Progenitor cell of endocrine pancreas (in vitro differentiated cells): Measurements from ENCODE around the gene MAML3. TPM values are rescaled to one million over a fixed set of nuclear protein-coding genes. Genes with fewer than 3 reads are reported as not detected.

ENCODE experiments used
- DNase-seq: peaks from one replicate; pipeline ENCODE4 v3.0.0; 2021; ENCODE audit warnings: low spot score; ENCODE audit not compliant: unreplicated experiment
- H3K27ac Mint-ChIP-seq: 2 replicates; pipeline ENCODE4 v1.8.0; 2021; ENCODE audit warnings: mild to moderate bottlenecking, moderate library complexity, mixed read lengths
- H3K27me3 Mint-ChIP-seq: 2 replicates; pipeline ENCODE4 v1.8.0; 2021; ENCODE audit warnings: mixed read lengths
- H3K36me3 Mint-ChIP-seq: 2 replicates; pipeline ENCODE4 v1.8.0; 2022; ENCODE audit warnings: mixed read lengths; ENCODE audit not compliant: insufficient read depth
- H3K4me1 Mint-ChIP-seq: 2 replicates; pipeline ENCODE4 v1.8.0; 2021; ENCODE audit warnings: low read depth, mixed read lengths
- H3K4me3 Mint-ChIP-seq: 2 replicates; pipeline ENCODE4 v1.8.0; 2021; ENCODE audit warnings: low read depth, mild to moderate bottlenecking, moderate library complexity, mixed read lengths
- H3K9me3 Mint-ChIP-seq: 2 replicates; pipeline ENCODE4 v1.8.0; 2021; ENCODE audit warnings: low read depth, mixed read lengths
- CTCF ChIP-seq: fragments of 200-600 bp; sonication (generic); IDR thresholded peaks from one replicate; pipeline ENCODE4 v1.5.0; 2021; ENCODE audit warnings: antibody characterized with exemption, mild to moderate bottlenecking; ENCODE audit not compliant: unreplicated experiment
- total RNA-seq: library from RNA; stranded (reverse); gene quantifications from 2 replicates; pipeline ENCODE4 v1.2.1, GENCODE V29; 2021

The MAML3 gene
- total RNA-seq, 1 donor from 2014 or later = 48.5 TPM

GRCh38 chr4:140122891-140123290, 31.1 kb downstream of the MAML3 start:
- H3K9me3 Mint-ChIP-seq = no peaks in the 10 kb centered on the region
- H3K36me3 Mint-ChIP-seq = peaks cover 8% of the 10 kb centered on the region
- H3K4me3 Mint-ChIP-seq = no peak overlapping the region
- no peaks in the 10 kb centered on the region for H3K27me3 Mint-ChIP-seq
- TF ChIP-seq CTCF = no peak
- H3K27ac Mint-ChIP-seq = no peak overlapping the region
- H3K4me1 Mint-ChIP-seq = peaks cover 5% of the 10 kb centered on the region
- no peak for DNase-seq

- Mint-ChIP-seq H3K27ac (no peak overlapping the region), H3K27me3 (no peaks in the 10 kb centered on the region), H3K9me3 (no peaks in the 10 kb centered on the region), H3K4me3 (no peak overlapping the region), H3K36me3 (peaks cover 8% of the 10 kb centered on the region), H3K4me1 (peaks cover 11% of the 10 kb centered on the region)
- TF ChIP-seq CTCF = no peak
- no peak for DNase-seq
These were observed 32.3 kb downstream of the MAML3 start for GRCh38 chr4:140121646-140122045.

DNA sequence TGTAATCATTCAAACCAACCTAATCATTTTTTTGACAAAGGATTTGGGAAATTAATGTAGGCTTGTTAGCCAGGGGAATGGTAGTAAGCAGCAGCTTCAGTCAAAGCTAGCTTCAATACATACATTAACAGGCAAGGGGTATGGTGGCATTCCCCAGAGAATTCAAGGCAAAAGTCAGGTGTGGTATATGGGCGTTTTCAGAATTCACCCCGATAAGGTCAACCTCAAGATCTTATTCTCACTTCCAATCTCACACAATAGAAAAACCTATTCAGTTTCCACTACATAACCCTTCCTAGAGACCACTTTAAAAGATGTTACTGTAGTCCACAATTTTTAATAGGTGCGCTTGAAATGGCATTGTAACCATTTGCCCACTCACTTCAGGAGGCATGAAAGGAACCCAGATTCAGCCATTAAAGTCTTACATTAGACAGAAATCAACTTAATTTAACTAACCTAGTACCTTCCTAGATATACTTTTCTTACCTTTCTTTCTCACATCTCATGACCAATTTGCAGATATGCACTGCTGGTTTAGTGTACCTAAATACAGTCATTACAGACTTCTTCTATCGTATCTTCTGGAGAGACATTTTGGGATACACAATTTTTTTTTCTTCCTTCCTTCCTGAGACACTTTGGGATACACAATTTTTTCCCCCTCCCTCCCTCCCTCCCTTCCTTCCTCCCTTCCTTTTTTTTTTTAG, 34.9 kb downstream of the MAML3 start:
- no peak for DNase-seq
- no peaks in the 10 kb centered on the region for H3K9me3 Mint-ChIP-seq
- peaks cover 12% of the 10 kb centered on the region for H3K4me1 Mint-ChIP-seq
- H3K36me3 Mint-ChIP-seq = peaks cover 5% of the 10 kb centered on the region
- no peak overlapping the region for H3K27ac Mint-ChIP-seq
- no peak overlapping the region for H3K4me3 Mint-ChIP-seq
- no peak for TF ChIP-seq CTCF
- no peaks in the 10 kb centered on the region for H3K27me3 Mint-ChIP-seq

DNA sequence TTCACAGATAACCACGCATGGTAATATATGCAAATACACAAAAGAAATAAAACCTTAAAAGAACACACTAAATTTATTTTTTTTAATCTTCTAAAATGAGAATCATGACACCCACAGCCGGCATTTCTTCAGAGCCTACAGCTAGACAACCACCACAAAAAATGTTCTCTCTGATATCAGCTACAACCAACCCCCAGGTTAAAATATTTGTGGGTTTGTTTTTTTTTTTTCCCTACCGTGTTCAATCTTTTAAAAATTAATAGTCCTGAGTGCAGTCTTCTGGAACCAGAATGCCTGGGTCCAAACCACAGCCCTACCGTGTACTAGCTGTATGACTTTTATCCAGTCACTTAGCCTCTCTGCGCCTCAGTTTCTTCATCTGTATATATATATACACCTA, 36.0 kb downstream of the MAML3 start:
- DNase-seq = no peak
- Mint-ChIP-seq H3K9me3 (no peaks in the 10 kb centered on the region), H3K4me3 (no peak overlapping the region), H3K4me1 (peaks cover 12% of the 10 kb centered on the region), H3K27me3 (no peaks in the 10 kb centered on the region), H3K27ac (no peak overlapping the region), H3K36me3 (peaks cover 5% of the 10 kb centered on the region)
- no peak for TF ChIP-seq CTCF

- no peak for DNase-seq
- TF ChIP-seq CTCF = no peak
- Mint-ChIP-seq H3K27me3 (no peaks in the 10 kb centered on the region), H3K27ac (no peak overlapping the region), H3K9me3 (no peaks in the 10 kb centered on the region), H3K4me1 (peaks cover 11% of the 10 kb centered on the region), H3K4me3 (no peak overlapping the region), H3K36me3 (peaks cover 1% of the 10 kb centered on the region)
These were observed 37.4 kb downstream of the MAML3 start for GRCh38 chr4:140116442-140117104.
